GM23338 (cell line): ENCODE data around the gene TCP10L. TPM values are rescaled to one million over a fixed set of nuclear protein-coding genes. Genes with fewer than 3 reads are reported as not detected.
"Not testable (repeated sequence)": the region's sequence is repeated elsewhere in the genome, so short reads cannot be mapped to it uniquely, and the experiment has no call there.

ENCODE experiments used
- ATAC-seq: fragments of 200-7000 bp; cut with Tn5 transposase; 3 replicates; pipeline ENCODE4 v1.9.1; 2020
- DNase-seq: peaks from one replicate; pipeline ENCODE4 v3.0.0-alpha.2; 2015; ENCODE audit warnings: low spot score
- H2AFZ ChIP-seq: fragments of 200-600 bp; sonication (generic); 2 replicates; pipeline ENCODE4 v1.8.0; 2016; ENCODE audit warnings: antibody characterized with exemption, mild to moderate bottlenecking, moderate library complexity
- H3F3A ChIP-seq: fragments of 200-600 bp; sonication (generic); replicated peaks from 2 replicates; pipeline ENCODE4 v1.8.0; 2017; ENCODE audit warnings: antibody characterized with exemption, mixed run types, low read depth
- H3K27ac ChIP-seq: fragments of 200-600 bp; sonication (generic); 2 replicates; pipeline ENCODE4 v1.6.1; 2016; ENCODE audit warnings: low read depth
- H3K27me3 ChIP-seq: fragments of 200-600 bp; sonication (generic); 2 replicates; pipeline ENCODE4 v1.8.0; 2016; ENCODE audit warnings: mild to moderate bottlenecking, mixed run types, moderate library complexity; ENCODE audit not compliant: insufficient read depth
- H3K36me3 ChIP-seq: fragments of 200-600 bp; sonication (generic); 2 replicates; pipeline ENCODE4 v1.8.0; 2016; ENCODE audit warnings: mild to moderate bottlenecking; ENCODE audit not compliant: insufficient read depth
- H3K4me1 ChIP-seq: fragments of 200-600 bp; sonication (generic); 2 replicates; pipeline ENCODE4 v1.8.0; 2016; ENCODE audit warnings: mild to moderate bottlenecking, moderate library complexity; ENCODE audit not compliant: insufficient read depth
- H3K4me2 ChIP-seq: fragments of 200-600 bp; sonication (generic); 2 replicates; pipeline ENCODE4 v1.7.1; 2017; ENCODE audit warnings: mixed run types
- H3K4me3 ChIP-seq: fragments of 200-600 bp; sonication (generic); 2 replicates; pipeline ENCODE4 v1.6.1; 2016; ENCODE audit warnings: mixed run types
- H3K79me2 ChIP-seq: fragments of 200-600 bp; sonication (generic); replicated peaks from 2 replicates; pipeline ENCODE4 v1.8.0; 2017; ENCODE audit warnings: mild to moderate bottlenecking; ENCODE audit not compliant: insufficient read depth
- H3K9me2 ChIP-seq: fragments of 200-600 bp; sonication (generic); 2 replicates; pipeline ENCODE4 v1.8.0; 2017; ENCODE audit not compliant: insufficient read depth
- H4K20me1 ChIP-seq: fragments of 200-600 bp; sonication (generic); replicated peaks from 2 replicates; pipeline ENCODE4 v1.8.0; 2017; ENCODE audit warnings: mild to moderate bottlenecking; ENCODE audit not compliant: insufficient read depth
- H3K27ac Mint-ChIP-seq: 2 replicates; pipeline ENCODE4 v1.8.0; 2020; ENCODE audit warnings: inconsistent platforms, mild to moderate bottlenecking, moderate library complexity, mixed read lengths
- H3K27me3 Mint-ChIP-seq: 3 replicates; pipeline ENCODE4 v1.8.0; 2022; ENCODE audit warnings: low read depth, mild to moderate bottlenecking, moderate library complexity, mixed read lengths, inconsistent platforms; ENCODE audit not compliant: insufficient read depth, poor library complexity
- H3K36me3 Mint-ChIP-seq: 3 replicates; pipeline ENCODE4 v1.8.0; 2021; ENCODE audit warnings: low read depth, mild to moderate bottlenecking, inconsistent platforms, moderate library complexity, mixed read lengths
- H3K4me1 Mint-ChIP-seq: 3 replicates; pipeline ENCODE4 v1.8.0; 2020; ENCODE audit warnings: mild to moderate bottlenecking, inconsistent platforms, mixed read lengths
- H3K4me3 Mint-ChIP-seq: 3 replicates; pipeline ENCODE4 v1.8.0; 2021; ENCODE audit warnings: moderate library complexity, mild to moderate bottlenecking, inconsistent platforms, mixed read lengths
- H3K9me3 Mint-ChIP-seq: 3 replicates; pipeline ENCODE4 v1.8.0; 2020; ENCODE audit warnings: moderate library complexity, mild to moderate bottlenecking, inconsistent platforms, mixed read lengths
- CREB1 ChIP-seq: fragments of 250-450 bp; sonication (Bioruptor Pico); IDR thresholded peaks from 2 replicates; pipeline ENCODE4 v1.5.0; 2020; ENCODE audit warnings: low read depth, mild to moderate bottlenecking, moderate library complexity
- CTCF ChIP-seq, 2 experiments: fragments of 200-600 bp in 1 of 2; sonication (generic) in 1 of 2; conservative IDR thresholded peaks; 2 replicates each; pipeline versions ENCODE4 v1.5.1 to v1.6.1; 2016 to 2017; ENCODE audit warnings: antibody characterized with exemption in 2 of 2, low read depth in 2 of 2, mild to moderate bottlenecking in 2 of 2, moderate library complexity in 1 of 2
- ETS1 ChIP-seq: IDR thresholded peaks from 2 replicates; pipeline ENCODE4 v1.6.1; 2016; ENCODE audit warnings: antibody characterized with exemption
- EZH2 ChIP-seq: fragments of 200-600 bp; sonication (generic); IDR thresholded peaks from one replicate; pipeline ENCODE4 v1.8.0; 2017; ENCODE audit warnings: antibody characterized with exemption, mild to moderate bottlenecking, low read depth; ENCODE audit not compliant: unreplicated experiment
- EZH2phosphoT487 ChIP-seq: fragments of 200-600 bp; sonication (generic); IDR thresholded peaks from one replicate; pipeline ENCODE4 v1.8.1; 2018; ENCODE audit warnings: antibody characterized with exemption; ENCODE audit not compliant: unreplicated experiment
- JUNB ChIP-seq: IDR thresholded peaks from one replicate; pipeline ENCODE4 v1.6.1; 2016; ENCODE audit warnings: antibody characterized with exemption; ENCODE audit not compliant: unreplicated experiment
- NANOG ChIP-seq: IDR thresholded peaks from 2 replicates; pipeline ENCODE4 v1.6.1; 2016; ENCODE audit warnings: antibody characterized with exemption, borderline replicate concordance
- POLR2AphosphoS5 ChIP-seq: IDR thresholded peaks from 2 replicates; pipeline ENCODE4 v1.6.1; 2016; ENCODE audit warnings: antibody characterized with exemption, low read depth
- STAT1 ChIP-seq: IDR thresholded peaks from one replicate; pipeline ENCODE4 v1.6.1; 2016; ENCODE audit warnings: antibody characterized with exemption; ENCODE audit not compliant: unreplicated experiment
- ZNF114 ChIP-seq: fragments of 250-450 bp; sonication (Bioruptor Pico); IDR thresholded peaks from 2 replicates; pipeline ENCODE4 v1.5.0; 2020; ENCODE audit warnings: mild to moderate bottlenecking, moderate library complexity
- ZNF331 ChIP-seq: fragments of 250-450 bp; sonication (Bioruptor Pico); IDR thresholded peaks from 2 replicates; pipeline ENCODE4 v1.5.0; 2020; ENCODE audit warnings: low read depth, mild to moderate bottlenecking, moderate library complexity
- ZNF462 ChIP-seq: fragments of 250-450 bp; sonication (Bioruptor Pico); IDR thresholded peaks from 2 replicates; pipeline ENCODE4 v1.5.0; 2020; ENCODE audit warnings: mild to moderate bottlenecking, moderate library complexity
- polyA plus RNA-seq: library from polyadenylated mRNA; unstranded; fragments of >200 nt; fragmentation: Nextera tagmentation; extraction: Ambion mirVana; gene quantifications from 2 replicates; pipeline ENCODE4 v1.2.1, GENCODE V29; 2016
- total RNA-seq: library from RNA; depleted of rRNA; stranded (reverse); fragments of >200 nt; shearing (Covaris generic); gene quantifications from 2 replicates; pipeline ENCODE4 v1.2.3, GENCODE V29; 2014

Gene TCP10L
- total and polyA plus RNA-seq, 2 experiments from 2014 or later: 0.10 to 0.65 TPM

GRCh38 chr21:32543056-32543455 is 42.3 kb downstream of the TCP10L start:
- H3K4me2 ChIP-seq, H3K79me2 ChIP-seq, H3K36me3 ChIP-seq, H3K4me1 Mint-ChIP-seq, H3K4me1 ChIP-seq, H4K20me1 ChIP-seq, H3K27me3 Mint-ChIP-seq, H3F3A ChIP-seq, H3K27ac Mint-ChIP-seq, H3K27ac ChIP-seq, DNase-seq, H3K9me3 Mint-ChIP-seq, H3K36me3 Mint-ChIP-seq, H3K4me3 ChIP-seq, H3K27me3 ChIP-seq, ATAC-seq, H3K9me2 ChIP-seq, H3K4me3 Mint-ChIP-seq, H2AFZ ChIP-seq: not testable (repeated sequence)

GRCh38 chr21:32539378-32539777 is 45.9 kb downstream of the TCP10L start:
- H4K20me1 ChIP-seq: no peaks in the 10 kb centered on the region
- H2AFZ ChIP-seq: no peak overlapping the region
- H3K79me2 ChIP-seq: no peaks in the 10 kb centered on the region
- Mint-ChIP-seq H3K9me3 (no peaks in the 10 kb centered on the region), H3K27ac (no peak overlapping the region), H3K36me3 (no peaks in the 10 kb centered on the region), H3K4me1 (peaks cover 11% of the 10 kb centered on the region), H3K4me3 (no peak overlapping the region), H3K27me3 (peaks cover 1% of the 10 kb centered on the region)
- no peak overlapping the region for H3K27ac ChIP-seq
- no peaks in the 10 kb centered on the region for H3K36me3 ChIP-seq
- DNase-seq (no peak), ATAC-seq (no peak)
- H3K4me3 ChIP-seq: no peak overlapping the region
- H3K4me2 ChIP-seq: no peak overlapping the region
- H3K4me1 ChIP-seq: peaks cover 9% of the 10 kb centered on the region
- no peaks in the 10 kb centered on the region for H3F3A ChIP-seq
- H3K27me3 ChIP-seq: no peaks in the 10 kb centered on the region
- H3K9me2 ChIP-seq: no peaks in the 10 kb centered on the region
- no peak for TF ChIP-seq CTCF (conservative IDR thresholded peaks at IDR 0.05; ENCODE audit: low read depth in 2 of 2)
- no peak for TF ChIP-seq EZH2phosphoT487
- no peak for TF ChIP-seq ZNF462 (CRISPR knock-in tag)
- TF ChIP-seq JUNB: no peak
- no peak for TF ChIP-seq NANOG
- no peak for TF ChIP-seq ETS1
- no peak for TF ChIP-seq ZNF114 (CRISPR knock-in tag)
- TF ChIP-seq CREB1: no peak
- TF ChIP-seq STAT1: no peak
- no peak for TF ChIP-seq ZNF331 (CRISPR knock-in tag)
- no peak for TF ChIP-seq EZH2
- no peak for TF ChIP-seq POLR2AphosphoS5
